ENCODE results near the gene DYRK1B.
"Not testable (repeated sequence)": the region's sequence is repeated elsewhere in the genome, so short reads cannot be mapped to it uniquely, and the experiment has no call there.

The DYRK1B gene
- total RNA-seq = 17.1 to 17.3 reads per million in 2 donors

GRCh38 chr19:39833464-39834286 lies at the start of gene DYRK1B:
Gene DYRK1B (minus strand): TSS chr19:39834162. CDS start chr19:39831867, 2,295 bp downstream.
- peak; percentile 98 for DNase-seq

GRCh38 chr19:39882645-39883044 lies 48.7 kb upstream of the DYRK1B start:
- DNase-seq = not testable (repeated sequence)

- not testable (repeated sequence) for DNase-seq
Measured at GRCh38 chr19:39881495-39882110, 47.6 kb upstream of the DYRK1B start.

GRCh38 chr19:39880241-39880640 lies 46.3 kb upstream of the DYRK1B start:
- not testable (repeated sequence) for DNase-seq

- DNase-seq = not testable (repeated sequence)
Measured at GRCh38 chr19:39879796-39880195, 45.8 kb upstream of the DYRK1B start.

- not testable (repeated sequence) for DNase-seq
Measured at GRCh38 chr19:39878866-39879265, 44.9 kb upstream of the DYRK1B start.

- no peak for DNase-seq
Measured at GRCh38 chr19:39878398-39878797, 44.4 kb upstream of the DYRK1B start.

- DNase-seq = not testable (repeated sequence)
Measured at GRCh38 chr19:39877982-39878381, 44.0 kb upstream of the DYRK1B start.

- not testable (repeated sequence) for DNase-seq
Measured at GRCh38 chr19:39877488-39877887, 43.5 kb upstream of the DYRK1B start.

- DNase-seq = not testable (repeated sequence)
Measured at GRCh38 chr19:39876486-39876885, 42.5 kb upstream of the DYRK1B start.

GRCh38 chr19:39875401-39875864 lies 41.5 kb upstream of the DYRK1B start:
- not testable (repeated sequence) for DNase-seq

GRCh38 chr19:39874404-39874803 lies 40.4 kb upstream of the DYRK1B start:
- DNase-seq = no peak

- no peak for DNase-seq
Measured at GRCh38 chr19:39873385-39873784, 39.4 kb upstream of the DYRK1B start.

- no peak for DNase-seq
Measured at GRCh38 chr19:39871886-39872866, 38.2 kb upstream of the DYRK1B start.

GRCh38 chr19:39871362-39871761 lies 37.4 kb upstream of the DYRK1B start:
- no peak for DNase-seq

- no peak for DNase-seq
Measured at GRCh38 chr19:39870171-39870971, 36.4 kb upstream of the DYRK1B start.

GRCh38 chr19:39867952-39868351 lies 34.0 kb upstream of the DYRK1B start:
- no peak for DNase-seq

- DNase-seq = no peak
Measured at GRCh38 chr19:39867133-39867532, 33.2 kb upstream of the DYRK1B start.

GRCh38 chr19:39865953-39866352 lies 32.0 kb upstream of the DYRK1B start:
- DNase-seq = no peak

- no peak for DNase-seq
Measured at GRCh38 chr19:39865186-39865585, 31.2 kb upstream of the DYRK1B start.

GRCh38 chr19:39864118-39864517 lies 30.2 kb upstream of the DYRK1B start:
- DNase-seq = no peak

- no peak for DNase-seq
Measured at GRCh38 chr19:39858541-39858940, 24.6 kb upstream of the DYRK1B start.
